T47D (cell line): ENCODE measurements around the gene LCE6A.

Experiments used
- DNase-seq, 2 experiments: peaks; one replicate each; pipeline versions ENCODE4 v3.0.0 to v3.0.0-alpha.2; 2011 to 2012; ENCODE audit warnings: low read depth in 1 of 2, low spot score in 1 of 2
- JUND ChIP-seq: IDR thresholded peaks from 2 replicates; pipeline ENCODE4 v1.6.1; 2012; ENCODE audit warnings: low read depth
- in situ Hi-C: cut with HindIII; loops from 2 replicates; pipeline ENCODE4 v1.10.0; 2016; ENCODE audit warnings: low sequenced_read_pairs, low pct_unique_long_range_greater_than_20kb

LCE6A gene

GRCh38 chr1:152842556-152842955, at the start of gene LCE6A:
Gene LCE6A, plus strand, starts transcription at chr1:152842856. Its CDS starts 665 bp downstream, at chr1:152843521.
- no peak for TF ChIP-seq JUND
- DNase-seq: no peak
- in situ Hi-C loops: no loop called here

GRCh38 chr1:152795686-152796085, 47.0 kb upstream of the LCE6A start:
- DNase-seq: no peak
- no peak for TF ChIP-seq JUND
- in situ Hi-C loops: no loop called here

GRCh38 chr1:152796421-152796820, 46.2 kb upstream of the LCE6A start, which contains the start of gene LCE1D:
Gene LCE1D, plus strand, starts transcription at chr1:152796721. Its CDS starts 1,074 bp downstream, at chr1:152797795.
- TF ChIP-seq JUND: no peak
- DNase-seq: no peak
- in situ Hi-C loops: no loop called here

- in situ Hi-C loops: no loop called here
- TF ChIP-seq JUND: no peak
- DNase-seq: no peak
These were observed 41.3 kb upstream of the LCE6A start for GRCh38 chr1:152801333-152801732.

- TF ChIP-seq JUND: no peak
- in situ Hi-C loops: no loop called here
- no peak for DNase-seq
These were observed 36.1 kb upstream of the LCE6A start, which contains the start of gene LCE1C for GRCh38 chr1:152806576-152806975. Gene LCE1C, minus strand, starts transcription at chr1:152806651. Its CDS starts 1,173 bp downstream, at chr1:152805478.

- in situ Hi-C loops: no loop called here
These were observed 31.6 kb upstream of the LCE6A start for GRCh38 chr1:152811050-152811449.

GRCh38 chr1:152811671-152812070, 31.0 kb upstream of the LCE6A start, which contains the start of gene LCE1B:
Gene LCE1B, plus strand, starts transcription at chr1:152811971. Its CDS starts 476 bp downstream, at chr1:152812447.
- TF ChIP-seq JUND: no peak
- no peak for DNase-seq
- in situ Hi-C loops: no loop called here

More at GRCh38 chr1:152811050-152811449, 31.6 kb upstream of the LCE6A start:
- no peak for DNase-seq
- no peak for TF ChIP-seq JUND

GRCh38 chr1:152817309-152817708, 25.3 kb upstream of the LCE6A start:
- in situ Hi-C loops: no loop called here
- DNase-seq: no peak
- TF ChIP-seq JUND: no peak

GRCh38 chr1:152823294-152823693, 19.4 kb upstream of the LCE6A start:
- in situ Hi-C loops: no loop called here
- no peak for TF ChIP-seq JUND
- DNase-seq: no peak

- no peak for DNase-seq
- no peak for TF ChIP-seq JUND
- in situ Hi-C loops: no loop called here
These were observed 17.7 kb upstream of the LCE6A start for GRCh38 chr1:152824964-152825363.

- TF ChIP-seq JUND: no peak
- in situ Hi-C loops: no loop called here
- no peak for DNase-seq
These were observed 15.5 kb upstream of the LCE6A start, which contains the start of gene LCE1A for GRCh38 chr1:152827173-152827572. Gene LCE1A, plus strand, starts transcription at chr1:152827473. Its CDS starts 0 bp downstream, at chr1:152827473.

- no peak for DNase-seq
- in situ Hi-C loops: no loop called here
- no peak for TF ChIP-seq JUND
These were observed 5.8 kb upstream of the LCE6A start for GRCh38 chr1:152836870-152837269.

GRCh38 chr1:152855661-152856060, 13.0 kb downstream of the LCE6A start:
- in situ Hi-C loops: no loop called here
- TF ChIP-seq JUND: no peak
- no peak for DNase-seq

- in situ Hi-C loops: no loop called here
- no peak for TF ChIP-seq JUND
- DNase-seq: no peak
These were observed 15.4 kb downstream of the LCE6A start for GRCh38 chr1:152858062-152858461.
